HG02943 (cell line): ENCODE measurements around the gene MAPK12.

ENCODE experiments used
- ATAC-seq: cut with Tn5 transposase; IDR thresholded peaks from one replicate; pipeline ENCODE4 v1.9.1; 2021; ENCODE audit warnings: mild to moderate bottlenecking, low read depth, moderate library complexity; ENCODE audit not compliant: unreplicated experiment

Gene MAPK12

DNA sequence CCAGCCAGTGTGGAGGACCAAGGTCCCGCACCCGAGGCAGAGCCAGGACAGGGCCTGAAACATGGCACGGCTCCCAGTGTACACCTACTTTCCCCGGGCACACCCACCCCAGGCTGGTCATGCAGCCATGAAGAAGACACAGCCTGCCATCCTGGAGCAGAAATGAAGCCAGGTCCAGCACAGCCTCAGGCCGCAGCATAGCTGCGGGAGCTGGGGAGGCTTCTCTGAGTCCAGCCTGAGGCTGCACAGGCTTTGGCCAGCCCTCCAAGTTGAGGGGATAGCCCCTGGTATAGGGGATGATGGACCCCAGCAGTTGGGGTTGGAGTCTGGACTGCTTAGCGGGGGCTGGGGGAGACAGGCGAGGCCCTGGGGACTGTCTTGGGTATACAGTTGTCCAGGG lies 7.5 kb downstream of the MAPK12 start:
- no peak for ATAC-seq

DNA sequence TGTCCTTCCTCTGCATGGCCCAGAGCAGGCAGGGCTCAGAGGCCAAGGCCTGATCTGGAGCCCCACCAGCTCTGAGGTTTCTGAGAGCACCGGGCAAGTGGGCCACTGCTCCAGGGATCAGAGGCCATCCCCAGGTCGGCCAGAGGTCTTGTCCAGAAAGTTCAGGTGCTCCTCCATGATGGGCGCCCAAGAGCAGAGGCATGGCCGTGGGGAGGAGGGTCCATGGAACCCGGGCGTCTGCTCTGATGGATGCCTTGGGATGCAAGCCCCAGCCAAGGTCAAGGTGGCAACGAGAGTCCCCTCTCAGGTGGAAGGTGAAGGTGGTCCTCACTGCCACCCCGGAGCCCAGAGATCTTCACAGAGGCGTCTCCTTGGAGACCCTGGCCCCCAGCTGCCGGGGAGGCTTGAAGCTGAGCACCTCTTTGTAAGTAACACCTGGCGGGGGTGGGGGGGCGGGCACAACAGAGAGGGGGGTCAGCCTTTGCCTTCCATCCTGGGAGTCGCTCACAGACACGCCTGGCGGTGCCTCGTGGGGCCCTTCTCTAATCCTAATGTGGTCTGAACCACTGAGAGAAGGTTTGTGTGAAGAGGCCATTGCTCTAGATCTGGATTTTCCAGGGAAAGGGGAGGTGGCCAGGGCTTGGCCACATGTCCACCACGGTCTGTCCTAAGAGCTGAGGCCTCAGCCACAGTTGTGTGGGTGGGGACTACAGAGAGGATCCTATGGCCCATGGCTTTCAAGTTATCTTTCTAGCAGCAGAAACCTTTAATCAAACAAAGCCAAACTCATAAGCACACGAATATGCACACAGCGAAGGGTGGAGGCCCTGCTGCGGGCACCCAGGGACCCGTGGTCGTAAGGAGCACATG lies 8.2 kb downstream of the MAPK12 start:
- ATAC-seq, result no peak

DNA sequence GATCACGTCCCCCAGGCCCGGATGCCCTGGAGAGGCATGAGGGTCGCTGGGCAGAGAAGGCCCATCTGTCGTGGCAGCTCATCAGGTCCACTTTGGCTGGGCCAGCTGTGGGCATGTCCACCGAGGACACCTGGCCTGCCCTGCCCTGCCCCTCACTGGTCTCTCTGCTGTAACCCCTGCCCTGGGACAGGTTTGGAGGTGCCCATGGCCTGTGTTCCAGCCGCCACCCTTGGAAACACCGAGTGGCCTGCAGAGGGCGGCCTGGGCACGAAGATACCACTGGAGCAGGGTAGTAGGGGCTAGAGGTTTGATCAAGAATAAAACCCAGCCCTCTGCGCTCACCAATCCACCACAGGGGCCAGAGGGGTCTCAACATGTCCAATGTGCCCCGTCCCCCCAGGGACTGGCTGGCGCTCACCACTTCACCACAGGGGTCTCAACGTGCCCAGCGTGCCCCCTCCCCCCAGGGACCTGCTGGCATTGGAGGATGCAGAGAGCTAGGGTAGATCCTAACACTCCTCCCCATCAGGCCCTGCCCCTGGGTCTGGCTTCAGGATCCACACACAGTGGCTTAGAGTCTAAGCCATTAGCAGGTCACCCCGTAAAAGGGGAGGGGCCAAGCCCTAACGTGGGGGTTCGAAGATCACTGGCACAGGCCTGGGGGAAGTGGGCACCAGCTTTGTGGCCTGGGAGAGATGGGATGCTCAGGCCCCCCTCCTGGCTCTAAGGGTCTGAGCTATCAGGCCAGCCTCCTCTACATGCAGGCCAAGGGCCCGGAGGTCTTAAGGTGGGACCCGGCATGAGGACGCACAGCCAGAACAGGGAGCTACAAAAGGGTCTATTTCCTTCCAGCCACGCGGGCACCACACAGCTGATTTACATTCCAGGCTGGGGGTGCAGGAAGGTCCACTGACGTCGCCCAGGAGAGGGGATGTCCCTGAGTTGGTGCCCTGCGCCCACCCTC lies 9.1 kb downstream of the MAPK12 start:
- ATAC-seq, result no peak

DNA sequence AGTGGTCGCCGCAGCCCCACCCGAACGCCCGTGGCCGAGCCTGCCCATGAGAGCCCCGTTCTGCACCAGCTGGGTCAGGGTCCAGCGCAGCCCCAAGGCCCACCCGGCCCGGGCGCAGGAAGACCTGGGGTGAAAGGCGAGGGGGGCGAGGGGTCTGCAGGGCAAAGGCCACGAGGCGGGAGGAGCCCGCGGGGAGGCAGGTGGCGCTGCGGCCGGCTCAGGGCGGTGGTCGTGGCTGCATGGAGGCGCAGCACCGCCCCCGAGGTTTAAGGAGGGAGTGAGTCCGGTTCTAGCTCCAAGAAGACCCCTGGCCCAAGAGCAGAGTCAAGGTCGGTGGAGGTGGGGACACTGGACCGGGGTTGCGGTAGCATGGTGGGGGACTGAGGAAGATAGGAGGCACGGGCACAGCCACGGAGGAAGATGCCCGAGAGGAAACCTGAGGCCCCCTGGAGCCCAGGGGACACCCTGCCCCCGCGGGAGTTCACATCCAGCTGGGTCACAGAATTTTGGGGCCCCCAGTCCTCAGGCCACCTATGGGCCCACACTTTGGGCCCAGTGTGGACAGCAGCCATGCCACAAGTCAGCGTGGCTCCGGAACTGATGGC lies 9.9 kb downstream of the MAPK12 start:
- no peak for ATAC-seq

DNA sequence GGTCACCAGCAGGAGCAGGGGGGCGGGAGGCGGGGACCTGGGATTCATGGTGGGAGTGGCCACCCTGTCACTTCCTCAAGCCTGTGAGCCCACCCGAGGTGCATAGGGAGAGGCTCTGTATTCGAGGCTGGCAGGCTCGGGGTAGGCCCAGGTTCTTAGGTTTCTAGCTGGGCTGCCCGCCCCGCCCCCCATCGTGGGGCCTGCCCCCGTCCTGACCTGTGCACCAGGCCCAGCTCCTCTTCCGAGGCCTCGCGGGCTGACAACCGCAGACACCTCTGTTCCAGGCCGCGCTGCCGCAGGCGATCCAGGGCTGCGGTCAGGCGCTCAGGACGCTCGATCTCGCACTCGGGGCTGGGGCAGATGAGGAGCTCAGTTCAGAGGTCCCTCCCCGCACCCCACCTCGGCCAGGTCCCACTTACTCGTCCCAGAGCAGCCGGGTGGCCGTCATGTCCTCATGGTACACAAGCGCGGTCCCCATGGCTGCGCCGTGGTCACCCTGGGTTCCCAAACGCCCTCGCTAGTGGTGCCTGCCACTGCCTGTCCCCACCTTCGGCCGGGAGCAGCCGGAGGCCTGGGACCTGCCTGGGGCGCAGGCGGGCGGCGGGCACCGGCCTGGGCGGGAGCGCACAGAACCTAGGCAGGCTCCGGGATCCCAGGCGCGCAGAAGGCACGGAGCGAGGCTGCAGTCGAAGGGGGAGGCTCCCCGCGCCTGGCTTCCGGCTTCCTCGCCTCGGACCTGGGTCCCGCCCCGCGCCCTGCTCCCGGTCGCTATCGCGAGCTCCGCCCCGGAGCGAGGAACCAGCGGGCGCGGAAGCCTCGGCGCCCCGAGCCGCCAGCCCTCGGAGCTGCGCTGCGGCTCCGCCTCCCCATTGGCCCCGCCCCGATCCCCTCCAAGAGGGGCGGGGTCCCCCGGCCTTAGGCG lies 10.7 kb downstream of the MAPK12 start, which contains the start of gene HDAC10:
HDAC10 (minus strand) TSS at position 711 of the 922 bp plus-strand sequence; CDS start at position 478, 233 bp downstream.
- ATAC-seq, result no peak

DNA sequence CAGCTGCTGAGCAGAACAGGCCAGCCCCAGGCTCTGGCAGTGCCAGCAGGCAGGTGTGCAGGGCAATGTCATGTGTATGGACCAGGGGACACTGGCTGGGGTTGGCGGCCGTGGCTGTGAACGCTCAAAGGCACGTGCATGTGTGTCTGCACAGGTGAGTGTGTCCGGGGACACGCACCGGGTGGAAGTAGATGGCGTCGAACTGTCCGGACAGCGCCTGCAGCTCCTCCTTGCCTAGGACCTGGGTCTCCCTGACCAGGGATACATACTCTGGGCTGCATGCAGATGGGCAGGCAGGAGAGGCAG lies 11.3 kb downstream of the MAPK12 start:
- no peak for ATAC-seq

DNA sequence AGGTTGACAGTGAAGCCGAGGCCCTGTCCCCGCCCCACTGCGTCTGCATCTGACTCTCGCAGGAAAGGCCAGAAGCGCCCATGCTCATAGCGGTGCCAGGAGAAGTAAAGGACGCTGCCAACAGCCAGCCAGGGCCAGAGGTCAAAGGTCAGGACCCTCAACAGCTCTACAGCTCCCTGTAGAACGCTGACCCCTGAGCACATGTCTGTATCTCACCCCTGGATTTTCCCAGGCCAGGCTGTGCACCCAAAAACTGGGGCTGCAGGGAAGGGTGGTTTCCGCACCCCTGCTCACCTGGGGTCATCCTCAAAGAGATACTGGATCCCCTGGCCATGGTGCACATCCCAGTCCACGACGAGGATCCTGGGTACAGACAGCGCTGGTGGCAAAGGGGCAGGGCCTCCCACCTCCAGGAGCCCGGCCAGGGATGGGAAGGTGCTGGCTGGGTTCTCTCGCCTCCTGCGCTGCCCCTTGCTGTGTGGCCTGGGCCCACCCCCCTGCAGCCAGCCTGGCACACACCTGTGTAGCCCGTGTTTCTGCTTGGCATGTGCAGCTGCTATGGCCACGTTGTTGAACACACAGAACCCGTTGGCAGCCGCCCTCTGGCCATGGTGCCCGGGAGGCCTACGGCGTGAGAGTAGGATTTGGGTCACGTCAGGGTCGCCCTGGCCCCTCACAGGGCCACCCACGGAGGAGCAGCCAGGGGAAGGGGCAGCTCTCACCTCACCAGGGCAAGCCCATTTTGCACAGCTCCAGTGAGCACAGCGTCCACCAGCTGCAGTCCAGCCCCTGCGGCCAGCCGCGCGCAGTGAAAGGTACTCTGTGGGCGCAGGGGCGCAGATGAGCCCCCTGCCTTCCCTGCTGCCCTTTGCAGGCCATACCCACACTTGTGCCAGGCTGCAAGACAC lies 11.9 kb downstream of the MAPK12 start:
- no peak for ATAC-seq

DNA sequence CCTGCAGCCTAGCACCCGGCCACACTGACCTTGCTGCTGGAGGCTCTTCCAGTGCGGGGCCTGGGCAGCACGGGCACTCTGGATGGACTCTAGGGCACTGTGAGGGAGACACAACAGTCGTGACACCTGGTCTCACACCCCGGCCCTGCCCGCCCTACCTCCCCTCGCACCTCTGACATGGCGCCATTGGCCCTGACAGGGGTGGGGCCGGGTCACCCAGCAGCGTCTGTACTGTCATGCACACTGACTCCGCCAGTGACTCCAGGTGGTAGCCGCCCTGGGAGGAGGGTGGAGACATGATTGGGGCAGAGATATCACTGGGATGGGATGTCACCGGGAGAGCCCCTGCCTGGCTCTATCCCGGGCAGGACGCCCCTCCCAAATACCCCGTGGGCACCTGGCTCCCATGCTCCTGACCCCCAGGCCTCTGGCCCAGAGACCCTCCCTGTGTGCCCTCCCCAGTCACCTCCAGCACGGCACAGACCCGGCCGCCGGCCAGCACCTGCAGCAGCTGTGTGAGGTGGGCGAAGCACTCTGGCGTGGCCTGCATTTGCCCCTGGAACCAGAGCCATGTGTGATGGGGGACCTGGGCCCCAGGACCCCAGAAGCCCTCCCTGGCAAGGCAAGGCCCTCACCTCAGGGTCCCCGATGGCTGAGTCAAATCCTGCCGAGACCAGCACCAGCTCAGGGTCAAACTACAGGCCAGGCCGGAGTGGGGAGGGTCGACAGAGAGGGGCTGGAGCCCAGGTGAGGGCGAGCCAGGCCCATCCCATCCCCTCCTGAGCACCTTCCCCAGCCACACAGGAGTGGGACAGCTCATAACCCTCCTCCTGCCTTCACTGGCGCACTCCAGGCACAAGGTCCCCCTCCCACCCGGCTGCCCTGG lies 13.0 kb downstream of the MAPK12 start:
- ATAC-seq, result no peak

DNA sequence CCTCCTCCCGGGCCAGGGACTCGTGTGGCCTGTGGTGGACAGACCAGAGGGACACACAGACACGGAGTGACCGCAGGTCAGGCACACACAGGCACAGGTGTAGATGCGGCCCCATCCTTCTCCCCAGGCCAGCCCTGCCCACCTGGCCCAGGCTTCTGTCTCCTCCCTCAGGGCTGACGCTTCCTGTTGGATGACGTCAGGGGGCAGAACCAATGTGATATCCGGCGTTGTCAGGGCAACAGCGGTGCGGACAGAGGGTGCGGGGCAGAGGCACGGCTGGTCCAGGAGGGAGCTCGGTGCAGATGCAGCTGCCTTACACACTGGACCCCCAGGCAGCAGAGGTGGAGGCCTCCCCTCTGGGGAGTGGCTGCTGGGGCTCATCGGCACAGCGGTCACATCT lies 13.7 kb downstream of the MAPK12 start:
- ATAC-seq, result no peak

DNA sequence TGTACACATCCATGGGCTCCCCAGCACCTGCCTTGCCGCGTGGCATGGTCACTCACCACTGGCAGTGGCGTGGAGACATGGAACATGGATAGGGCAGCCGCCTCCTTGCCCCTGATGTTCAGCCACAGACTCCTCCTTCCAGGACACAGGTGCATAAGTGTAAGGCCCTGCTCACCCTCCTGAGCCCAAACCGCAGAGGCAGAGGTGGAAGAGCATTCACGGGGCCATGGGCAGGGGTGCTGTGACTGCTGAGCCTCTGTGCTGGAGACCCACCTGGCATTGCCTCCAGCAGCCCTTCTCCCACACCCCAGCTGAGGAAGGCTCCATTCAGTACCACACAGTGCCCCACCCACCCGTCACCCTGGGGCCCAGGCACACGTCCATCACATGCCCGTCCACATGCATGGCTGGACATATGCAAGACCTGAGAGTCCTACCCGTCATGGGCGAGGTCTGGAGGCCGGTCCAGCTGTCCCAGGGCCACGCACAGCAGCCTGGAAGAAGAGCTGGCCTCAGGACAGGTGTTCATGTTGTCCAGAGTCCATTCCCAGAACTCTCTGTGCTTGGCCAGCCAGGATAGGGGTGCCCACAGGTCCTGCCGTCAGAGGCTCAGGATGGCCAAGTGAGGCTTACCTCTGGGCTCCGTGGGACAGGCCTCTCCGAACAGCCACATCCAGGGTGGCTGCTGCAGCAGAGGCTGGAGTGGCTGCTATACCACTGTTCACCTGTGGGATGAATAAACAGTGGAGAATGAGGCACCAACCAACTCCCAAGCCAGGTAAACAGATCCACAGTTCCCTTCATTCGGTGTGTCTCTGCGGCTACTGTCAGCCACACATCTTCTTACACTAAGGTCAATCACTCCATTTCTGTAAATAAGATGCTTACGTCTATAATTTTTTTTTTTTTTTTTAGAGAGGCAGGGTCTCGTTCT lies 15.0 kb downstream of the MAPK12 start:
- ATAC-seq, result no peak

DNA sequence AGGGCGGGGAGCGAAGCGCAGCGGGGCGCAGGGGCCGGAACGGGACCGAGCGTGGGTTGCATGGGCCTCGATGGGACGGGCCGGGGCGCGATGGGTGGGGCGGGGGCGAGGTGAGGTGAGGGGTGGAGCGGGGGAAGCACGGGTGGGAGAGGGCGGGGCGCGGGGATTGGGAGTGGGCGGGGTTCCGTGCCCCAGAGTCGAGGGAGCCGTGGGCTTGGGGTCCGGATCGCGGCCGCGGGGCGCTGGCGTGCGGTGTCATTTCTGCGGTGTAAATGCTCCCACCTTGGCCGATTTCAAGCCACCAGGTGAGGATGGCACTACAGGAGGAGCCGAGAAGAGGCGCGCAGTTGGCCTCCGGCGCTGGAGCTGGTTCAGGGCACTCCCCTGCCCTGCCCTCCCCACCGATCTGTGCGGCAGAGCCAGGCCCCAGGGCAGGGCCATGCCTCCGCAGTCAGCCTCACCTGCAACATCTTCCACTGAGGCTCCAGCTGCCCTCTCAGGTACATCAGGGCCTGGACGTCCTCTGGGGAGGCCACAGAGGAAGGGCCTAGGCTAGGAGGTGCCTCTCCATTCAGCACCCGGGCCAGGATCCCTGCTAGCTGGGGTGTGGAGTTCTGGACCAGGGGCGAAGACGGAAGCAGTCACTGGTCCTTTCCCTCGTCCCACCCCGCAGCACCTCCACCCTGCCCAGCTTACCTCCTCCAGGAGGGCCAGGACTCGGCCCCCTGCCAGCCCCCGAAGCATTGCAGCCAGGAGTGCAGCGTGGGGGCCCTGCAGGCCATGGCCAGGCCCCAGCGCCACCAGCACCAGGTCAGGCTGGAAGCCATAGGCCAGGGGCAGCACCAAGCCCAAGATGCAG lies 16.0 kb downstream of the MAPK12 start:
- no peak for ATAC-seq

DNA sequence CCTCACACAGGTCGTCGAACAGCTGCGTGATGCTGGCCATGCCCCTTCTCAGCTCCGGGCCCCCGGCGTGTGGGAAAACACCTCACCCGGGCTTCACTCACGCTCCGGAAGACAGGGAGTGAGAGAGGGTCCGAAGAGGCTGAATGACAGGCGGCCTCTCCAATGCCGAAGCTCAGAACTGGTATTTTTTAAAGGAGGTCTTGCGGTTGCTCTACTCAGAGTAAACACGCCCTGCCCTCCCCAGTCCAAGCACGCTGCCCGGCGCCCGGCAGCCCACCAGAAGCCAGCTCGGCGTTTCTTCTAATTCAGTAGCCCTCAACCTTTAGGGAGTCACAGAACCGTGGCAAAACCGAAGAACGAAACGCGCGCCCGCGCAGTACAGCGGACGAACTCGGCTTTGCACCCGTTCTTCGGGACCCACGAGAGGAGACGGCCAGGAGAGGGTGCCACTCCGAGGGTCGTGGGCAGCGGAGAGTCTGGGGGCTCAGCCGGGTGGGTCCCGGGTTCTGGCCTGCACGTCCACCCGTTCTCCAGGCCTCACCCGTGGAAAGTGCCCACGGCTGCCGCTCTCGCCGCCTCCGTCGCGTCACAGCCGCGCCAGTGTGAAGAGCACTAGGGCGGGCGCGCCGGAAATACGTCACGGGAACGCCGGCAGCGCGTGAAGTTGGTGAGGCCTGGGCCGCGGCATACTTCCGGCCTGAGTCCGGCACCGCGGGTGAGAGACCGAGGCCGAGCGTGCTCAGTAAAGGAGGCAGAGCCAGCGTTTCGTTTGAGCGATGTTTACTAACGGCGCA lies 16.9 kb downstream of the MAPK12 start, which contains the start of gene TUBGCP6:
TUBGCP6 (minus strand) TSS at position 604 of the 794 bp plus-strand sequence; CDS start at position 40, 564 bp downstream.
- ATAC-seq, result peak; percentile 68

DNA sequence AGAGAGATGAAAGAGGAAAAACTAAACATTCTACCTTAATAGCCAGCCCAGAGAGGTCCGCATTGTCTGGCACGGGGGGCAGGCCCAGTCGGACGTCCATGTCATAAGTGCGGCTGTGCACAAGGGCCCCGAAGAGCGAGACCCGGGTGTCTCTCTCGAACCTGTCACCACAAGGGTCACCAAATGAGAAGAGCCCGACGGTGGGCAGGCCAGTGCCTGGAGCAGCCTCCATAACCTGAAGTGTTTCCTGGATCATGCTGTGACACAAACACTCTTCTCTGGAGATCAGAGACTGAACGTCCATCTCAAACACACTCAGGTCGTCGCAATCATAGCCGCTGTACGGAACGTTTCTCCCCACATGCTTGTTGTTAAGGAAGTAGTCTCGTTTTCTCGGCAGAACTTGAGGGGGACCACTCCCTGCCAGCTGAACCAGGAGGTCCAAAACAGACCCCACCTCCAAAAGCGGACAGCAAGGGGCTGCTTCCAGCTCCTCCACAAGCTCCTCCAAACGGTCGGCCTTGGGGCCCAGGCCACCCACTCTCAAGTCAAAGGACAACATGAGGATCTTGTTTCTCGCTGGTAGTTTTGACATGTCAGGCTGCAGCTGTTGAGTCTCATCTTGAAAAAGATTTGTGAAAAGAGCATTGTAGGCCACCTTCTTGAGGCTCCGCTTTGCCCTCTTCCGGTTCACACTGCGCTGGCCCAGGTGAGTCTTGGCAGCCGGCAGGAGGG lies 17.6 kb downstream of the MAPK12 start:
- ATAC-seq, result no peak

DNA sequence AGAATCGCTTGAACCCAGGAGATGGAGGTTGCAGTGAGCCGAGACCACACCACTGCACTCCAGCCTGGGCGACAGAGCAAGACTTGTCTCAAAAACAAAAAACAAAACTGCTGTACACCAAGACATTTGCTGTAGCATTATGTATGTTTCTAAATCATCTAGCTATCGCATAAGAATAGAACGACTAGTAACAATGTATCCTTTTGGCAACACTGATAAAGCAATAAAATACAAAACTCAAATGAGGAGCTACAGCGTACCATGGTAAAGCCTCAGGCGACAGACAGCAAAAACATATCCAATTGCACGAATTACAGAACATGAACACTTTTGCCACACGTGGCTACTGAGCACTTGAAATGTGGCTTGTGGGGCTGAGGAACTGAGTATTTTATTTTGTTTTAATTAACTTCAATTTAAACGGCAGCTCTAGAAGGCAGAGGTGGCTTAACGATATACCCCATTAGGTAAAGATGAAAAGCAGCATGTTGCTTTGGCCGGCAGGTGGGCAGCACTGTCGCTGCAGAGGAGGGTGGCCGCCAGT lies 19.0 kb downstream of the MAPK12 start:
- ATAC-seq, result no peak
